H1 (cell line): ENCODE measurements around the gene ZBTB16. TPM values are rescaled to one million over a fixed set of nuclear protein-coding genes. Genes with fewer than 3 reads are reported as not detected.

Experiments used
- CTCF ChIA-PET: fragments of 300-600 bp; sonication (Branson Sonifier 250); formaldehyde crosslinking; loops from one replicate; lab custom pipeline; 2021; ENCODE audit not compliant: partially characterized antibody; lab: Charles Lee
- POLR2A ChIA-PET: fragments of 300-600 bp; sonication (Branson Sonifier 250); formaldehyde crosslinking; loops from one replicate; lab custom pipeline; 2021; ENCODE audit warnings: inconsistent platforms; ENCODE audit not compliant: partially characterized antibody; lab: Charles Lee
- DNase-seq, 2 experiments: peaks; one replicate each; pipeline versions ENCODE4 v3.0.0 to v3.0.0-alpha.2; 2010 to 2022; ENCODE audit warnings: low spot score in 2 of 2, low read depth in 1 of 2, mixed read lengths in 1 of 2
- FAIRE-seq: peaks from 2 replicates; lab custom pipeline; 2011; peaks lifted over from hg19 to GRCh38; lab: Jason Lieb, UNC
- H2AFZ ChIP-seq: 2 replicates; pipeline ENCODE4 v1.8.1; 2012; ENCODE audit warnings: low read length, inconsistent platforms
- H2AK5ac ChIP-seq: 2 replicates; pipeline ENCODE4 v1.6.1; 2013; ENCODE audit warnings: low read depth, low read length
- H2BK120ac ChIP-seq: replicated peaks from 2 replicates; pipeline ENCODE3; 2013; ENCODE audit warnings: low read depth, low read length, inconsistent platforms
- H2BK12ac ChIP-seq: 2 replicates; pipeline ENCODE4 v1.6.1; 2013; ENCODE audit warnings: low read depth, low read length
- H2BK15ac ChIP-seq: 2 replicates; pipeline ENCODE4 v1.6.1; 2013; ENCODE audit warnings: low read length
- H2BK20ac ChIP-seq: 2 replicates; pipeline ENCODE4 v1.6.1; 2013; ENCODE audit warnings: low read length
- H2BK5ac ChIP-seq: 2 replicates; pipeline ENCODE4 v1.6.1; 2013; ENCODE audit warnings: low read depth, low read length
- H3K14ac ChIP-seq: 2 replicates; pipeline ENCODE4 v1.6.1; 2013; ENCODE audit warnings: inconsistent platforms; ENCODE audit not compliant: insufficient read length
- H3K18ac ChIP-seq: 2 replicates; pipeline ENCODE4 v1.6.1; 2013; ENCODE audit warnings: low read length; ENCODE audit errors: extremely low read depth
- H3K23ac ChIP-seq: 2 replicates; pipeline ENCODE4 v1.6.1; 2013; ENCODE audit warnings: inconsistent platforms; ENCODE audit not compliant: insufficient read length
- H3K23me2 ChIP-seq: 2 replicates; pipeline ENCODE4 v1.6.1; 2013; ENCODE audit warnings: low read depth, low read length
- H3K27ac ChIP-seq: 2 replicates; pipeline ENCODE4 v1.6.1; 2011; ENCODE audit warnings: low read depth, low read length, inconsistent platforms
- H3K27me3 ChIP-seq, 4 experiments: replicated peaks in 1 of 4; 1 replicate in 1 of 4; 2 replicates in 3 of 4; pipeline versions ENCODE4 v1.6.1 to v1.8.1; 2011 to 2013; ENCODE audit warnings: low read length in 3 of 4, mild to moderate bottlenecking in 3 of 4, inconsistent platforms in 2 of 4, mixed read lengths in 2 of 4, moderate library complexity in 1 of 4; ENCODE audit not compliant: control insufficient read depth in 3 of 4, insufficient read depth in 3 of 4; ENCODE audit errors: extremely low read depth in 1 of 4
- H3K36me3 ChIP-seq, 4 experiments: 2 replicates each; pipeline versions ENCODE4 v1.6.1 to v1.8.1; 2011 to 2013; ENCODE audit warnings: mild to moderate bottlenecking in 4 of 4, low read length in 3 of 4, moderate library complexity in 2 of 4, control low read depth in 1 of 4, inconsistent platforms in 1 of 4; ENCODE audit not compliant: insufficient read depth in 4 of 4, control insufficient read depth in 2 of 4
- H3K4ac ChIP-seq: replicated peaks from 2 replicates; pipeline ENCODE3; 2013; ENCODE audit warnings: low read length, low read depth, mixed read lengths, inconsistent platforms; ENCODE audit not compliant: insufficient read length
- H3K4me1 ChIP-seq, 4 experiments: replicated peaks in 1 of 4; 1 replicate in 1 of 4; 2 replicates in 3 of 4; pipeline versions ENCODE4 v1.6.1 to v1.8.1; 2011 to 2013; ENCODE audit warnings: low read length in 3 of 4, inconsistent platforms in 2 of 4, mixed read lengths in 1 of 4; ENCODE audit not compliant: insufficient read depth in 4 of 4, control insufficient read depth in 3 of 4
- H3K4me2 ChIP-seq, 2 experiments: 2 replicates each; pipeline versions ENCODE4 v1.6.1 to v1.8.1; 2011 to 2013; ENCODE audit warnings: low read depth in 2 of 2, low read length in 2 of 2, control low read depth in 1 of 2, inconsistent platforms in 1 of 2, mild to moderate bottlenecking in 1 of 2; ENCODE audit not compliant: insufficient read depth in 1 of 2
- H3K4me3 ChIP-seq, 4 experiments: fragments of 200-600, 300-600 bp in 1 of 4; sonication (generic), shearing (Covaris generic), sonication (Bioruptor Twin) in 1 of 4; 2 replicates each; pipeline versions ENCODE4 v1.5.1 to v1.8.1; 2011 to 2016; ENCODE audit warnings: low read length in 4 of 4, low read depth in 3 of 4, control low read depth in 2 of 4, inconsistent platforms in 2 of 4, mild to moderate bottlenecking in 2 of 4, mixed read lengths in 1 of 4, moderate library complexity in 1 of 4; ENCODE audit not compliant: insufficient read depth in 2 of 4; ENCODE audit errors: extremely low read depth in 1 of 4
- H3K56ac ChIP-seq: replicated peaks from 2 replicates; pipeline ENCODE3; 2013; ENCODE audit warnings: low read depth, mild to moderate bottlenecking, mixed read lengths, low read length, inconsistent platforms; ENCODE audit not compliant: insufficient read length
- H3K79me1 ChIP-seq: 2 replicates; pipeline ENCODE4 v1.6.1; 2013; ENCODE audit warnings: low read depth, low read length, control low read depth
- H3K79me2 ChIP-seq, 2 experiments: 2 replicates each; pipeline versions ENCODE4 v1.6.1 to v1.8.1; 2012 to 2013; ENCODE audit warnings: low read length in 2 of 2, mild to moderate bottlenecking in 2 of 2, inconsistent platforms in 1 of 2; ENCODE audit not compliant: insufficient read depth in 2 of 2, control insufficient read depth in 1 of 2
- H3K9ac ChIP-seq, 4 experiments: replicated peaks in 1 of 4; 1 replicate in 1 of 4; 2 replicates in 3 of 4; pipeline versions ENCODE4 v1.6.1 to v1.8.1; 2011 to 2013; ENCODE audit warnings: low read depth in 3 of 4, low read length in 3 of 4, control low read depth in 2 of 4, mild to moderate bottlenecking in 2 of 4, moderate library complexity in 2 of 4, inconsistent platforms in 1 of 4; ENCODE audit errors: extremely low read depth in 1 of 4
- H3K9me3 ChIP-seq, 2 experiments: 2 replicates each; pipeline versions ENCODE4 v1.6.1 to v1.8.1; 2012 to 2013; ENCODE audit warnings: mild to moderate bottlenecking in 2 of 2, moderate library complexity in 2 of 2, control low read depth in 1 of 2, inconsistent platforms in 1 of 2, low read depth in 1 of 2, low read length in 1 of 2, mixed read lengths in 1 of 2; ENCODE audit not compliant: insufficient read depth in 2 of 2
- H4K20me1 ChIP-seq, 2 experiments: replicated peaks in 1 of 2; 2 replicates each; pipeline versions ENCODE3 to v1.8.1; 2011 to 2013; ENCODE audit warnings: inconsistent platforms in 2 of 2, low read length in 2 of 2, mild to moderate bottlenecking in 1 of 2; ENCODE audit not compliant: insufficient read depth in 2 of 2, control insufficient read depth in 1 of 2
- H4K5ac ChIP-seq: 2 replicates; pipeline ENCODE4 v1.6.1; 2013; ENCODE audit warnings: low read length, low read depth, mixed read lengths, inconsistent platforms; ENCODE audit not compliant: insufficient read length
- H4K8ac ChIP-seq: 2 replicates; pipeline ENCODE4 v1.8.0; 2013; ENCODE audit warnings: mild to moderate bottlenecking, moderate library complexity, low read length, inconsistent platforms; ENCODE audit not compliant: insufficient read depth; ENCODE audit errors: extremely low read depth
- H4K91ac ChIP-seq: replicated peaks from 2 replicates; pipeline ENCODE3; 2013; ENCODE audit warnings: low read length, mixed read lengths, inconsistent platforms; ENCODE audit not compliant: insufficient read length
- CBX5 ChIP-seq: fragments of 300-800, 300-1000 bp; sonication (generic); IDR thresholded peaks from 2 replicates; pipeline ENCODE4 v1.7.1; 2016; ENCODE audit warnings: antibody characterized with exemption, low read length, low read depth
- CBX8 ChIP-seq: fragments of 300-800, 300-1000 bp; sonication (generic); IDR thresholded peaks from 2 replicates; pipeline ENCODE4 v1.7.1; 2016; ENCODE audit warnings: low read depth, low read length, borderline replicate concordance
- CREB1 ChIP-seq: IDR thresholded peaks from 2 replicates; pipeline ENCODE4 v1.6.1; 2012; ENCODE audit warnings: inconsistent platforms
- CTBP2 ChIP-seq: IDR thresholded peaks from 2 replicates; pipeline ENCODE4 v1.7.0; 2011; ENCODE audit warnings: borderline replicate concordance, mild to moderate bottlenecking, moderate library complexity, mixed read lengths, low read length; ENCODE audit not compliant: insufficient read depth, insufficient read length
- E2F6 ChIP-seq: IDR thresholded peaks from 2 replicates; pipeline ENCODE4 v1.6.1; 2012; ENCODE audit warnings: inconsistent platforms
- FOSL1 ChIP-seq: IDR thresholded peaks from 2 replicates; pipeline ENCODE4 v1.6.1; 2011; ENCODE audit warnings: mild to moderate bottlenecking, low read depth, low read length, moderate library complexity; ENCODE audit not compliant: insufficient read depth
- GABPA ChIP-seq: IDR thresholded peaks from 2 replicates; pipeline ENCODE4 v1.6.1; 2011; ENCODE audit warnings: mild to moderate bottlenecking, low read length, moderate library complexity, borderline replicate concordance; ENCODE audit not compliant: insufficient read depth
- MAFK ChIP-seq: IDR thresholded peaks from 2 replicates; pipeline ENCODE4 v1.6.1; 2012; ENCODE audit warnings: low read depth, mild to moderate bottlenecking, improper control_type of control experiment, low read length
- PHF8 ChIP-seq: fragments of 200-600 bp; sonication (generic); conservative IDR thresholded peaks from 2 replicates; pipeline ENCODE4 v1.7.1; 2012; ENCODE audit warnings: low read depth, mild to moderate bottlenecking, inconsistent platforms, low read length, moderate library complexity
- POU5F1 ChIP-seq: IDR thresholded peaks from 2 replicates; pipeline ENCODE4 v1.6.1; 2011; ENCODE audit warnings: low read depth, mild to moderate bottlenecking, low read length, moderate library complexity
- RFX5 ChIP-seq: IDR thresholded peaks from 2 replicates; pipeline ENCODE4 v1.6.1; 2011; ENCODE audit warnings: low read depth, low read length, improper control_type of control experiment, borderline replicate concordance
- SP1 ChIP-seq: IDR thresholded peaks from 2 replicates; pipeline ENCODE4 v1.6.1; 2011; ENCODE audit warnings: low read depth, low read length
- TAF1 ChIP-seq: IDR thresholded peaks from 2 replicates; pipeline ENCODE4 v1.6.1; 2011; ENCODE audit warnings: mild to moderate bottlenecking, low read depth, low read length
- TBP ChIP-seq: IDR thresholded peaks from 2 replicates; pipeline ENCODE4 v1.6.1; 2011; ENCODE audit warnings: low read depth, low read length, improper control_type of control experiment
- YY1 ChIP-seq: IDR thresholded peaks from 2 replicates; pipeline ENCODE4 v1.6.1; 2011; ENCODE audit warnings: low read depth, mild to moderate bottlenecking, low read length
- WGBS, 2 experiments: shearing (Covaris generic) in 1 of 2; methylation state at CpG; one replicate each; pipeline versions ENCODE4 v1.1.6 to v1.1.7; 2013 to 2015; ENCODE audit warnings: low lambda C conversion rate in 2 of 2, mixed read lengths in 2 of 2, inconsistent platforms in 1 of 2, low coverage in 1 of 2, missing lambda C conversion rate in 1 of 2; ENCODE audit not compliant: insufficient replicate concordance in 2 of 2, insufficient coverage in 1 of 2, insufficient read length in 1 of 2; ENCODE audit errors: extremely low coverage in 1 of 2, missing lambda C conversion rate in 1 of 2; 5-methylcytosine and 5-hydroxymethylcytosine counted together
- polyA plus RNA-seq, 7 experiments: library from polyadenylated mRNA; depleted of rRNA in 3 of 7; stranded (reverse) in 5 of 7; unstranded in 2 of 7; fragments of >200 nt in 5 of 7; fragments of 200-250 nt in 2 of 7; gene quantifications; 1 replicate in 5 of 7; 2 replicates in 1 of 7; 4 replicates in 1 of 7; pipeline versions ENCODE4 v1.2.1 to v1.2.3, GENCODE V29; 2011 to 2013; ENCODE audit warnings: missing spikeins in 2 of 7, mixed read lengths in 2 of 7
- total RNA-seq: library from RNA; stranded (reverse); fragmentation: NEBNext Ultra II Directional; extraction: Animal tissue kit (Norgen Biotek cat#: 25700); gene quantifications from 2 replicates; pipeline ENCODE4 v1.2.1, GENCODE V29; 2021

The ZBTB16 gene
- total and polyA plus RNA-seq, 2 of the 8 experiments (the other 6 are each of a cell fraction or from before 2014, with no cell fraction given): 0.12 to 0.61 TPM

GRCh38 chr11:114274637-114275036, 215.1 kb downstream of the ZBTB16 start:
- H3K56ac ChIP-seq: no peak overlapping the region
- no peak overlapping the region for H3K14ac ChIP-seq
- H3K9me3 ChIP-seq: no peaks in the 10 kb centered on the region
- no peaks in the 10 kb centered on the region for H3K79me2 ChIP-seq
- no peak overlapping the region for H3K27ac ChIP-seq
- H2AK5ac ChIP-seq: no peak overlapping the region
- CTCF ChIA-PET: interaction anchor here (0.5 to 12.4 kb wide), 4 partner anchors 12 to 1260 kb away, joined by 3 to 123 read pairs (median 4); no protein-coding TSS in a partner anchor
- no peak overlapping the region for H2BK12ac ChIP-seq
- no peak for FAIRE-seq
- H3K79me1 ChIP-seq: no peaks in the 10 kb centered on the region
- H2BK120ac ChIP-seq: no peak overlapping the region
- no peak overlapping the region for H3K4me3 ChIP-seq
- no peak overlapping the region for H3K4me2 ChIP-seq
- no peak overlapping the region for H2AFZ ChIP-seq
- no peak overlapping the region for H3K9ac ChIP-seq
- no peaks in the 10 kb centered on the region for H4K20me1 ChIP-seq
- no peaks in the 10 kb centered on the region for H3K23me2 ChIP-seq
- DNase-seq: peak in 1 of 2 experiments; percentile 11
- no peaks in the 10 kb centered on the region for H3K4me1 ChIP-seq
- no peak overlapping the region for H4K8ac ChIP-seq
- peaks cover 0 to 1% (median 0%) of the 10 kb centered on the region in 4 experiments; a peak in 1 of 7 replicates for H3K27me3 ChIP-seq
- 89% methylated on average over 3 of the region's 3 CpGs; no CpG with 5 or more reads in 1 of the 2 experiments for WGBS, 2 experiments
- no peak overlapping the region for H2BK15ac ChIP-seq
- H2BK20ac ChIP-seq: no peak overlapping the region
- no peaks in the 10 kb centered on the region for H3K36me3 ChIP-seq
- POLR2A ChIA-PET: no interaction called here
- no peak overlapping the region for H3K4ac ChIP-seq
- H2BK5ac ChIP-seq: no peak overlapping the region
- no peak overlapping the region for H3K23ac ChIP-seq
- H3K18ac ChIP-seq: no peak overlapping the region
- H4K91ac ChIP-seq: no peak overlapping the region
- no peak overlapping the region for H4K5ac ChIP-seq
- TF ChIP-seq POU5F1 (no peak), GABPA (no peak), CBX5 (no peak), TBP (no peak), SP1 (no peak), PHF8 (no peak), CTBP2 (no peak), FOSL1 (no peak), MAFK (no peak), TAF1 (no peak), CREB1 (no peak), E2F6 (no peak), RFX5 (no peak), CBX8 (no peak), YY1 (no peak)
